Testis (tissue), 2 donors: ENCODE results near the gene EZR.

Source experiments
- CTCF ChIP-seq, 3 experiments: fragments of 450-650 bp in 2 of 3; fragments of 200-600 bp in 1 of 3; sonication (generic) in 1 of 3; IDR thresholded peaks; one replicate each; pipeline ENCODE4 v1.5.1; 2016 to 2019; ENCODE audit warnings: antibody characterized with exemption in 3 of 3, mild to moderate bottlenecking in 2 of 3, moderate library complexity in 1 of 3
- POLR2A ChIP-seq: fragments of 450-650 bp; IDR thresholded peaks from one replicate; pipeline ENCODE4 v1.6.1; 2017; ENCODE audit warnings: antibody characterized with exemption, mild to moderate bottlenecking, moderate library complexity

DNA sequence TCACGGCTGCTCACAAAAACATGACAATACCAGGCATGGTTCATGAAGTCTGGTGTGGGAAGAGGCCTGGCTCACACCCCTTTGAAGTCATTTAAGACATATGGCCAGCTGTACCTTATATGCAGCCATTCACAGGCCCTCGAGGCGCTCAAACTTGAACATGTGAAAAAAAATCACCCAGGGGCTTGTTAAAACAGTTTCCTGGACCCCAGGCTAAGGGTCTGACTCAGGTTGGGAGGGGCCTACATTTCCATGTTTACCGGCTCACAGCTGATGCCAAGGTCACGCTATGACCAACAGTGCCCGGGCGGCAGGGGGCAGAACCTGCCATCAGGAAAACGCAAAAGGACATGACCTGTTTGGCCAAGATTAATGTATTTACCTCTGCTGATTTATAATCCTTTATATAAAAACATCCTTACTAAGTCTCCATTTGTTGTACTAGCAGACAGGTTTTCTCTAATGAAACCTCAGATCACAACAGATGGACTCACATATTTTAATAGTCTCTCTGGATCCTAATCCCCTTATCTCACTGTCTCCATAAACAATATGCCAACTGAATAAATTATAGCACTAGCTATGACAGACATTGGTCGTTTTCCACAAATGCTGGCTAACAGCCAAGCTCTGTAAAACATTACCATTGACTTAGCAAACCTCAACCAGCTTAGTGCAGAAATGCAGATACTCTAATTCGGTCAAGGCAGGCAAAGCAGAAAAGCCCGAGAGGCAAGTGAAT is 19.9 kb downstream of the EZR start:
- no peak for TF ChIP-seq POLR2A
- no peak for TF ChIP-seq CTCF (IDR thresholded peaks at IDR 0.05)
